Brain microvascular endothelial cell (primary cell): ENCODE measurements around the gene VAX1.
A peak's percentile ranks its signal among the peaks of the same experiment; 100 is the strongest.

ENCODE experiments used
- DNase-seq: peaks from one replicate; pipeline ENCODE4 v3.0.0-alpha.2; 2020
- H3K27ac ChIP-seq: fragments of 250-450 bp; sonication (Bioruptor Pico); 2 replicates; pipeline ENCODE4 v1.5.1; 2020; ENCODE audit warnings: mild to moderate bottlenecking, moderate library complexity
- H3K27me3 ChIP-seq: fragments of 250-450 bp; sonication (Bioruptor Pico); replicated peaks from 2 replicates; pipeline ENCODE4 v1.5.1; 2020; ENCODE audit warnings: mild to moderate bottlenecking
- H3K36me3 ChIP-seq: fragments of 250-450 bp; sonication (Bioruptor Pico); replicated peaks from 2 replicates; pipeline ENCODE4 v1.5.1; 2020; ENCODE audit warnings: mild to moderate bottlenecking
- H3K4me3 ChIP-seq: 2 replicates; pipeline ENCODE4 v1.5.1; 2011; ENCODE audit warnings: low read depth, mild to moderate bottlenecking, control low read depth, low read length, moderate library complexity
- CTCF ChIP-seq: IDR thresholded peaks from 2 replicates; pipeline ENCODE4 v1.5.1; 2011; ENCODE audit warnings: low read depth, mild to moderate bottlenecking, moderate library complexity, low read length, control low read depth, inconsistent platforms; ENCODE audit errors: missing control alignments
- in situ Hi-C: cut with HindIII; loops from 2 replicates; pipeline ENCODE4 v1.10.0; 2017; ENCODE audit warnings: low sequenced_read_pairs, low pct_ligation_motif_present

The VAX1 gene

GRCh38 chr10:117168729-117169128 lies 30.7 kb upstream of the VAX1 start:
- DNase-seq, result no peak
- no peaks in the 10 kb centered on the region for H3K36me3 ChIP-seq
- peaks cover 74% of the 10 kb centered on the region for H3K27me3 ChIP-seq
- no peak for TF ChIP-seq CTCF
- H3K27ac ChIP-seq, result no peak overlapping the region
- H3K4me3 ChIP-seq, result no peak overlapping the region
- in situ Hi-C loops, result loop anchor here (25.0 kb wide), 2 partner anchors 356 to 481 kb away; no protein-coding TSS in a partner anchor

GRCh38 chr10:117167789-117168674 lies 30.0 kb upstream of the VAX1 start:
- H3K27me3 ChIP-seq, result peaks cover 81% of the 10 kb centered on the region
- no peak for DNase-seq
- peak; percentile 54 for TF ChIP-seq CTCF
- H3K27ac ChIP-seq, result no peak overlapping the region
- in situ Hi-C loops, result loop anchor here (25.0 kb wide), 2 partner anchors 356 to 481 kb away; no protein-coding TSS in a partner anchor
- H3K36me3 ChIP-seq, result no peaks in the 10 kb centered on the region
- H3K4me3 ChIP-seq, result no peak overlapping the region

- in situ Hi-C loops, result loop anchor here (25.0 kb wide), 2 partner anchors 355 to 480 kb away; no protein-coding TSS in a partner anchor
- no peak overlapping the region for H3K4me3 ChIP-seq
Observed at GRCh38 chr10:117167346-117167788, 29.3 kb upstream of the VAX1 start.

GRCh38 chr10:117166418-117167345 lies 28.6 kb upstream of the VAX1 start:
- in situ Hi-C loops, result loop anchor here (25.0 kb wide), 2 partner anchors 354 to 479 kb away; no protein-coding TSS in a partner anchor
- no peak for DNase-seq
- H3K4me3 ChIP-seq, result no peak overlapping the region
- peaks cover 88% of the 10 kb centered on the region for H3K27me3 ChIP-seq
- no peak for TF ChIP-seq CTCF
- no peak overlapping the region for H3K27ac ChIP-seq
- no peaks in the 10 kb centered on the region for H3K36me3 ChIP-seq

More at GRCh38 chr10:117167346-117167788, 29.3 kb upstream of the VAX1 start:
- peaks cover 87% of the 10 kb centered on the region for H3K27me3 ChIP-seq
- H3K27ac ChIP-seq, result no peak overlapping the region
- H3K36me3 ChIP-seq, result no peaks in the 10 kb centered on the region
- TF ChIP-seq CTCF, result no peak
- DNase-seq, result no peak

- no peak overlapping the region for H3K27ac ChIP-seq
- no peak overlapping the region for H3K4me3 ChIP-seq
- TF ChIP-seq CTCF, result peak; percentile 85
- H3K27me3 ChIP-seq, result peaks cover 95% of the 10 kb centered on the region
- H3K36me3 ChIP-seq, result no peaks in the 10 kb centered on the region
- in situ Hi-C loops, result loop anchor here (25.0 kb wide), 2 partner anchors 353 to 478 kb away; no protein-coding TSS in a partner anchor
- peak; percentile 16 for DNase-seq
Observed at GRCh38 chr10:117165538-117166417, 27.7 kb upstream of the VAX1 start.
